GM23338 (cell line): ENCODE measurements around the gene SFTA2. TPM values are rescaled to one million over a fixed set of nuclear protein-coding genes. Genes with fewer than 3 reads are reported as not detected.

Source experiments
- ATAC-seq: fragments of 200-7000 bp; cut with Tn5 transposase; 3 replicates; pipeline ENCODE4 v1.9.1; 2020
- DNase-seq: peaks from one replicate; pipeline ENCODE4 v3.0.0-alpha.2; 2015; ENCODE audit warnings: low spot score
- H2AFZ ChIP-seq: fragments of 200-600 bp; sonication (generic); 2 replicates; pipeline ENCODE4 v1.8.0; 2016; ENCODE audit warnings: antibody characterized with exemption, mild to moderate bottlenecking, moderate library complexity
- H3F3A ChIP-seq: fragments of 200-600 bp; sonication (generic); replicated peaks from 2 replicates; pipeline ENCODE4 v1.8.0; 2017; ENCODE audit warnings: antibody characterized with exemption, mixed run types, low read depth
- H3K27ac ChIP-seq: fragments of 200-600 bp; sonication (generic); 2 replicates; pipeline ENCODE4 v1.6.1; 2016; ENCODE audit warnings: low read depth
- H3K27me3 ChIP-seq: fragments of 200-600 bp; sonication (generic); 2 replicates; pipeline ENCODE4 v1.8.0; 2016; ENCODE audit warnings: mild to moderate bottlenecking, mixed run types, moderate library complexity; ENCODE audit not compliant: insufficient read depth
- H3K36me3 ChIP-seq: fragments of 200-600 bp; sonication (generic); 2 replicates; pipeline ENCODE4 v1.8.0; 2016; ENCODE audit warnings: mild to moderate bottlenecking; ENCODE audit not compliant: insufficient read depth
- H3K4me1 ChIP-seq: fragments of 200-600 bp; sonication (generic); 2 replicates; pipeline ENCODE4 v1.8.0; 2016; ENCODE audit warnings: mild to moderate bottlenecking, moderate library complexity; ENCODE audit not compliant: insufficient read depth
- H3K4me2 ChIP-seq: fragments of 200-600 bp; sonication (generic); 2 replicates; pipeline ENCODE4 v1.7.1; 2017; ENCODE audit warnings: mixed run types
- H3K4me3 ChIP-seq: fragments of 200-600 bp; sonication (generic); 2 replicates; pipeline ENCODE4 v1.6.1; 2016; ENCODE audit warnings: mixed run types
- H3K79me2 ChIP-seq: fragments of 200-600 bp; sonication (generic); replicated peaks from 2 replicates; pipeline ENCODE4 v1.8.0; 2017; ENCODE audit warnings: mild to moderate bottlenecking; ENCODE audit not compliant: insufficient read depth
- H3K9me2 ChIP-seq: fragments of 200-600 bp; sonication (generic); 2 replicates; pipeline ENCODE4 v1.8.0; 2017; ENCODE audit not compliant: insufficient read depth
- H4K20me1 ChIP-seq: fragments of 200-600 bp; sonication (generic); replicated peaks from 2 replicates; pipeline ENCODE4 v1.8.0; 2017; ENCODE audit warnings: mild to moderate bottlenecking; ENCODE audit not compliant: insufficient read depth
- H3K27ac Mint-ChIP-seq: 2 replicates; pipeline ENCODE4 v1.8.0; 2020; ENCODE audit warnings: inconsistent platforms, mild to moderate bottlenecking, moderate library complexity, mixed read lengths
- H3K27me3 Mint-ChIP-seq: 3 replicates; pipeline ENCODE4 v1.8.0; 2022; ENCODE audit warnings: low read depth, mild to moderate bottlenecking, moderate library complexity, mixed read lengths, inconsistent platforms; ENCODE audit not compliant: insufficient read depth, poor library complexity
- H3K36me3 Mint-ChIP-seq: 3 replicates; pipeline ENCODE4 v1.8.0; 2021; ENCODE audit warnings: low read depth, mild to moderate bottlenecking, inconsistent platforms, moderate library complexity, mixed read lengths
- H3K4me1 Mint-ChIP-seq: 3 replicates; pipeline ENCODE4 v1.8.0; 2020; ENCODE audit warnings: mild to moderate bottlenecking, inconsistent platforms, mixed read lengths
- H3K4me3 Mint-ChIP-seq: 3 replicates; pipeline ENCODE4 v1.8.0; 2021; ENCODE audit warnings: moderate library complexity, mild to moderate bottlenecking, inconsistent platforms, mixed read lengths
- H3K9me3 Mint-ChIP-seq: 3 replicates; pipeline ENCODE4 v1.8.0; 2020; ENCODE audit warnings: moderate library complexity, mild to moderate bottlenecking, inconsistent platforms, mixed read lengths
- CREB1 ChIP-seq: fragments of 250-450 bp; sonication (Bioruptor Pico); IDR thresholded peaks from 2 replicates; pipeline ENCODE4 v1.5.0; 2020; ENCODE audit warnings: low read depth, mild to moderate bottlenecking, moderate library complexity
- EZH2 ChIP-seq: fragments of 200-600 bp; sonication (generic); IDR thresholded peaks from one replicate; pipeline ENCODE4 v1.8.0; 2017; ENCODE audit warnings: antibody characterized with exemption, mild to moderate bottlenecking, low read depth; ENCODE audit not compliant: unreplicated experiment
- EZH2phosphoT487 ChIP-seq: fragments of 200-600 bp; sonication (generic); IDR thresholded peaks from one replicate; pipeline ENCODE4 v1.8.1; 2018; ENCODE audit warnings: antibody characterized with exemption; ENCODE audit not compliant: unreplicated experiment
- JUNB ChIP-seq: IDR thresholded peaks from one replicate; pipeline ENCODE4 v1.6.1; 2016; ENCODE audit warnings: antibody characterized with exemption; ENCODE audit not compliant: unreplicated experiment
- NANOG ChIP-seq: IDR thresholded peaks from 2 replicates; pipeline ENCODE4 v1.6.1; 2016; ENCODE audit warnings: antibody characterized with exemption, borderline replicate concordance
- POLR2AphosphoS5 ChIP-seq: IDR thresholded peaks from 2 replicates; pipeline ENCODE4 v1.6.1; 2016; ENCODE audit warnings: antibody characterized with exemption, low read depth
- STAT1 ChIP-seq: IDR thresholded peaks from one replicate; pipeline ENCODE4 v1.6.1; 2016; ENCODE audit warnings: antibody characterized with exemption; ENCODE audit not compliant: unreplicated experiment
- ZNF114 ChIP-seq: fragments of 250-450 bp; sonication (Bioruptor Pico); IDR thresholded peaks from 2 replicates; pipeline ENCODE4 v1.5.0; 2020; ENCODE audit warnings: mild to moderate bottlenecking, moderate library complexity
- ZNF331 ChIP-seq: fragments of 250-450 bp; sonication (Bioruptor Pico); IDR thresholded peaks from 2 replicates; pipeline ENCODE4 v1.5.0; 2020; ENCODE audit warnings: low read depth, mild to moderate bottlenecking, moderate library complexity
- polyA plus RNA-seq: library from polyadenylated mRNA; unstranded; fragments of >200 nt; fragmentation: Nextera tagmentation; extraction: Ambion mirVana; gene quantifications from 2 replicates; pipeline ENCODE4 v1.2.1, GENCODE V29; 2016
- total RNA-seq: library from RNA; depleted of rRNA; stranded (reverse); fragments of >200 nt; shearing (Covaris generic); gene quantifications from 2 replicates; pipeline ENCODE4 v1.2.3, GENCODE V29; 2014
- TF ChIP-seq, protein P1 (sequence below): IDR thresholded peaks from 2 replicates; pipeline ENCODE4 v1.6.1; 2016; ENCODE audit warnings: antibody characterized with exemption
- TF ChIP-seq, protein P2 (sequence below): IDR thresholded peaks from one replicate; pipeline ENCODE4 v1.6.1; 2018; ENCODE audit warnings: antibody characterized with exemption; ENCODE audit not compliant: unreplicated experiment
- TF ChIP-seq, protein P3 (sequence below), 2 experiments: fragments of 200-600 bp in 1 of 2; sonication (generic) in 1 of 2; conservative IDR thresholded peaks; 2 replicates each; pipeline versions ENCODE4 v1.5.1 to v1.6.1; 2016 to 2017; ENCODE audit warnings: antibody characterized with exemption in 2 of 2, low read depth in 2 of 2, mild to moderate bottlenecking in 2 of 2, moderate library complexity in 1 of 2
- TF ChIP-seq, protein P4 (sequence below): fragments of 250-450 bp; sonication (Bioruptor Pico); IDR thresholded peaks from 2 replicates; pipeline ENCODE4 v1.5.0; 2020; ENCODE audit warnings: mild to moderate bottlenecking, moderate library complexity

Gene SFTA2
- total and polyA plus RNA-seq, 2 experiments from 2014 or later = not detected

DNA sequence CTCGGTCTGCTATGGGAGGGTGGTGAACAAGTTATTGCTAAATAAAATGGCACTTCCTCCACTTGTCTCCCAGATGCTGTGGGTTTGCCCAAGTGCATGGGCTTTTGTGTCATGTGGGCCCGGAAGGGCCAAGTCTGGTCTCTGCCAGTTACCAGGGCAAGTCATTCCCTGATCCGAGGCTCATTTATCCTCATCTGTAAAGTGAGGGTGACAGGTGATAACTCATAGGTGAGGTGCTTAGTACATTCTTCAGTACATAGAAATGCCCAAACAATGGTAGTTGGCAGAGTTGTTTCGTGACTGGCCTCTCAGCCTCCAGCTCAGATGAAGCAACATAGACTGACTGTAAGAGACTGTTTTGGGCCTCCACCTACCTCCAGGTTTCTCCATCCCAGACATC lies 6.8 kb upstream of the SFTA2 start:
- DNase-seq (no peak), ATAC-seq (no peak)
- no peaks in the 10 kb centered on the region for H3F3A ChIP-seq
- no peaks in the 10 kb centered on the region for H3K9me3 Mint-ChIP-seq
- H3K36me3 Mint-ChIP-seq = no peaks in the 10 kb centered on the region; the same call in 2 of the 3 replicates
- H3K9me2 ChIP-seq = peaks cover 5% of the 10 kb centered on the region; the same call in 1 of the 2 replicates
- H3K4me2 ChIP-seq = no peak overlapping the region
- peaks cover 17% of the 10 kb centered on the region for H3K4me1 ChIP-seq
- no peak overlapping the region for H3K27ac Mint-ChIP-seq
- H3K79me2 ChIP-seq = no peaks in the 10 kb centered on the region
- H3K4me3 ChIP-seq = no peak overlapping the region
- no peaks in the 10 kb centered on the region for H3K36me3 ChIP-seq
- no peak overlapping the region for H3K27ac ChIP-seq
- no peak for TF ChIP-seq ZNF331 (CRISPR knock-in tag)
- TF ChIP-seq NANOG = no peak
- no peak for TF ChIP-seq POLR2AphosphoS5
- TF ChIP-seq, protein P1, sequence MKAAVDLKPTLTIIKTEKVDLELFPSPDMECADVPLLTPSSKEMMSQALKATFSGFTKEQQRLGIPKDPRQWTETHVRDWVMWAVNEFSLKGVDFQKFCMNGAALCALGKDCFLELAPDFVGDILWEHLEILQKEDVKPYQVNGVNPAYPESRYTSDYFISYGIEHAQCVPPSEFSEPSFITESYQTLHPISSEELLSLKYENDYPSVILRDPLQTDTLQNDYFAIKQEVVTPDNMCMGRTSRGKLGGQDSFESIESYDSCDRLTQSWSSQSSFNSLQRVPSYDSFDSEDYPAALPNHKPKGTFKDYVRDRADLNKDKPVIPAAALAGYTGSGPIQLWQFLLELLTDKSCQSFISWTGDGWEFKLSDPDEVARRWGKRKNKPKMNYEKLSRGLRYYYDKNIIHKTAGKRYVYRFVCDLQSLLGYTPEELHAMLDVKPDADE = no peak
- TF ChIP-seq JUNB = no peak
- TF ChIP-seq, protein P2, sequence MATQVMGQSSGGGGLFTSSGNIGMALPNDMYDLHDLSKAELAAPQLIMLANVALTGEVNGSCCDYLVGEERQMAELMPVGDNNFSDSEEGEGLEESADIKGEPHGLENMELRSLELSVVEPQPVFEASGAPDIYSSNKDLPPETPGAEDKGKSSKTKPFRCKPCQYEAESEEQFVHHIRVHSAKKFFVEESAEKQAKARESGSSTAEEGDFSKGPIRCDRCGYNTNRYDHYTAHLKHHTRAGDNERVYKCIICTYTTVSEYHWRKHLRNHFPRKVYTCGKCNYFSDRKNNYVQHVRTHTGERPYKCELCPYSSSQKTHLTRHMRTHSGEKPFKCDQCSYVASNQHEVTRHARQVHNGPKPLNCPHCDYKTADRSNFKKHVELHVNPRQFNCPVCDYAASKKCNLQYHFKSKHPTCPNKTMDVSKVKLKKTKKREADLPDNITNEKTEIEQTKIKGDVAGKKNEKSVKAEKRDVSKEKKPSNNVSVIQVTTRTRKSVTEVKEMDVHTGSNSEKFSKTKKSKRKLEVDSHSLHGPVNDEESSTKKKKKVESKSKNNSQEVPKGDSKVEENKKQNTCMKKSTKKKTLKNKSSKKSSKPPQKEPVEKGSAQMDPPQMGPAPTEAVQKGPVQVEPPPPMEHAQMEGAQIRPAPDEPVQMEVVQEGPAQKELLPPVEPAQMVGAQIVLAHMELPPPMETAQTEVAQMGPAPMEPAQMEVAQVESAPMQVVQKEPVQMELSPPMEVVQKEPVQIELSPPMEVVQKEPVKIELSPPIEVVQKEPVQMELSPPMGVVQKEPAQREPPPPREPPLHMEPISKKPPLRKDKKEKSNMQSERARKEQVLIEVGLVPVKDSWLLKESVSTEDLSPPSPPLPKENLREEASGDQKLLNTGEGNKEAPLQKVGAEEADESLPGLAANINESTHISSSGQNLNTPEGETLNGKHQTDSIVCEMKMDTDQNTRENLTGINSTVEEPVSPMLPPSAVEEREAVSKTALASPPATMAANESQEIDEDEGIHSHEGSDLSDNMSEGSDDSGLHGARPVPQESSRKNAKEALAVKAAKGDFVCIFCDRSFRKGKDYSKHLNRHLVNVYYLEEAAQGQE = no peak
- TF ChIP-seq, protein P3, sequence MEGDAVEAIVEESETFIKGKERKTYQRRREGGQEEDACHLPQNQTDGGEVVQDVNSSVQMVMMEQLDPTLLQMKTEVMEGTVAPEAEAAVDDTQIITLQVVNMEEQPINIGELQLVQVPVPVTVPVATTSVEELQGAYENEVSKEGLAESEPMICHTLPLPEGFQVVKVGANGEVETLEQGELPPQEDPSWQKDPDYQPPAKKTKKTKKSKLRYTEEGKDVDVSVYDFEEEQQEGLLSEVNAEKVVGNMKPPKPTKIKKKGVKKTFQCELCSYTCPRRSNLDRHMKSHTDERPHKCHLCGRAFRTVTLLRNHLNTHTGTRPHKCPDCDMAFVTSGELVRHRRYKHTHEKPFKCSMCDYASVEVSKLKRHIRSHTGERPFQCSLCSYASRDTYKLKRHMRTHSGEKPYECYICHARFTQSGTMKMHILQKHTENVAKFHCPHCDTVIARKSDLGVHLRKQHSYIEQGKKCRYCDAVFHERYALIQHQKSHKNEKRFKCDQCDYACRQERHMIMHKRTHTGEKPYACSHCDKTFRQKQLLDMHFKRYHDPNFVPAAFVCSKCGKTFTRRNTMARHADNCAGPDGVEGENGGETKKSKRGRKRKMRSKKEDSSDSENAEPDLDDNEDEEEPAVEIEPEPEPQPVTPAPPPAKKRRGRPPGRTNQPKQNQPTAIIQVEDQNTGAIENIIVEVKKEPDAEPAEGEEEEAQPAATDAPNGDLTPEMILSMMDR (conservative IDR thresholded peaks at IDR 0.05; ENCODE audit: low read depth in 2 of 2) = no peak
- TF ChIP-seq STAT1 = no peak
- no peak for TF ChIP-seq EZH2phosphoT487
- TF ChIP-seq, protein P4, sequence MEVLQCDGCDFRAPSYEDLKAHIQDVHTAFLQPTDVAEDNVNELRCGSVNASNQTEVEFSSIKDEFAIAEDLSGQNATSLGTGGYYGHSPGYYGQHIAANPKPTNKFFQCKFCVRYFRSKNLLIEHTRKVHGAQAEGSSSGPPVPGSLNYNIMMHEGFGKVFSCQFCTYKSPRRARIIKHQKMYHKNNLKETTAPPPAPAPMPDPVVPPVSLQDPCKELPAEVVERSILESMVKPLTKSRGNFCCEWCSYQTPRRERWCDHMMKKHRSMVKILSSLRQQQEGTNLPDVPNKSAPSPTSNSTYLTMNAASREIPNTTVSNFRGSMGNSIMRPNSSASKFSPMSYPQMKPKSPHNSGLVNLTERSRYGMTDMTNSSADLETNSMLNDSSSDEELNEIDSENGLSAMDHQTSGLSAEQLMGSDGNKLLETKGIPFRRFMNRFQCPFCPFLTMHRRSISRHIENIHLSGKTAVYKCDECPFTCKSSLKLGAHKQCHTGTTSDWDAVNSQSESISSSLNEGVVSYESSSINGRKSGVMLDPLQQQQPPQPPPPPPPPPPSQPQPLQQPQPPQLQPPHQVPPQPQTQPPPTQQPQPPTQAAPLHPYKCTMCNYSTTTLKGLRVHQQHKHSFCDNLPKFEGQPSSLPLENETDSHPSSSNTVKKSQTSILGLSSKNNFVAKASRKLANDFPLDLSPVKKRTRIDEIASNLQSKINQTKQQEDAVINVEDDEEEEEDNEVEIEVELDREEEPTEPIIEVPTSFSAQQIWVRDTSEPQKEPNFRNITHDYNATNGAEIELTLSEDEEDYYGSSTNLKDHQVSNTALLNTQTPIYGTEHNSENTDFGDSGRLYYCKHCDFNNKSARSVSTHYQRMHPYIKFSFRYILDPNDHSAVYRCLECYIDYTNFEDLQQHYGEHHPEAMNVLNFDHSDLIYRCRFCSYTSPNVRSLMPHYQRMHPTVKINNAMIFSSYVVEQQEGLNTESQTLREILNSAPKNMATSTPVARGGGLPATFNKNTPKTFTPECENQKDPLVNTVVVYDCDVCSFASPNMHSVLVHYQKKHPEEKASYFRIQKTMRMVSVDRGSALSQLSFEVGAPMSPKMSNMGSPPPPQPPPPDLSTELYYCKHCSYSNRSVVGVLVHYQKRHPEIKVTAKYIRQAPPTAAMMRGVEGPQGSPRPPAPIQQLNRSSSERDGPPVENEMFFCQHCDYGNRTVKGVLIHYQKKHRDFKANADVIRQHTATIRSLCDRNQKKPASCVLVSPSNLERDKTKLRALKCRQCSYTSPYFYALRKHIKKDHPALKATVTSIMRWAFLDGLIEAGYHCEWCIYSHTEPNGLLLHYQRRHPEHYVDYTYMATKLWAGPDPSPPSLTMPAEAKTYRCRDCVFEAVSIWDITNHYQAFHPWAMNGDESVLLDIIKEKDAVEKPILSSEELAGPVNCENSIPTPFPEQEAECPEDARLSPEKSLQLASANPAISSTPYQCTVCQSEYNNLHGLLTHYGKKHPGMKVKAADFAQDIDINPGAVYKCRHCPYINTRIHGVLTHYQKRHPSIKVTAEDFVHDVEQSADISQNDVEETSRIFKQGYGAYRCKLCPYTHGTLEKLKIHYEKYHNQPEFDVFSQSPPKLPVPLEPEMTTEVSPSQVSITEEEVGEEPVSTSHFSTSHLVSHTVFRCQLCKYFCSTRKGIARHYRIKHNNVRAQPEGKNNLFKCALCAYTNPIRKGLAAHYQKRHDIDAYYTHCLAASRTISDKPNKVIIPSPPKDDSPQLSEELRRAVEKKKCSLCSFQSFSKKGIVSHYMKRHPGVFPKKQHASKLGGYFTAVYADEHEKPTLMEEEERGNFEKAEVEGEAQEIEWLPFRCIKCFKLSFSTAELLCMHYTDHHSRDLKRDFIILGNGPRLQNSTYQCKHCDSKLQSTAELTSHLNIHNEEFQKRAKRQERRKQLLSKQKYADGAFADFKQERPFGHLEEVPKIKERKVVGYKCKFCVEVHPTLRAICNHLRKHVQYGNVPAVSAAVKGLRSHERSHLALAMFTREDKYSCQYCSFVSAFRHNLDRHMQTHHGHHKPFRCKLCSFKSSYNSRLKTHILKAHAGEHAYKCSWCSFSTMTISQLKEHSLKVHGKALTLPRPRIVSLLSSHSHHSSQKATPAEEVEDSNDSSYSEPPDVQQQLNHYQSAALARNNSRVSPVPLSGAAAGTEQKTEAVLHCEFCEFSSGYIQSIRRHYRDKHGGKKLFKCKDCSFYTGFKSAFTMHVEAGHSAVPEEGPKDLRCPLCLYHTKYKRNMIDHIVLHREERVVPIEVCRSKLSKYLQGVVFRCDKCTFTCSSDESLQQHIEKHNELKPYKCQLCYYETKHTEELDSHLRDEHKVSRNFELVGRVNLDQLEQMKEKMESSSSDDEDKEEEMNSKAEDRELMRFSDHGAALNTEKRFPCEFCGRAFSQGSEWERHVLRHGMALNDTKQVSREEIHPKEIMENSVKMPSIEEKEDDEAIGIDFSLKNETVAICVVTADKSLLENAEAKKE (CRISPR knock-in tag) = no peak
- no peak for TF ChIP-seq CREB1 (CRISPR knock-in tag)
- TF ChIP-seq ZNF114 (CRISPR knock-in tag) = no peak
- no peak for TF ChIP-seq EZH2
- no peaks in the 10 kb centered on the region for H4K20me1 ChIP-seq
- no peaks in the 10 kb centered on the region for H3K27me3 ChIP-seq
- peaks cover 14% of the 10 kb centered on the region for H3K27me3 Mint-ChIP-seq
- peaks cover 35% of the 10 kb centered on the region for H3K4me1 Mint-ChIP-seq
- H2AFZ ChIP-seq = no peak overlapping the region
- H3K4me3 Mint-ChIP-seq = no peak overlapping the region
